Breast epithelium (tissue), 4 donors: Measurements from ENCODE around the gene LCE1E. TPM values are rescaled to one million over a fixed set of nuclear protein-coding genes. Genes with fewer than 3 reads are reported as not detected.

ENCODE experiments used
- DNase-seq, 2 donors: peaks; one replicate each; pipeline ENCODE4 v3.0.0-alpha.2; 2019; ENCODE audit warnings: low spot score in 2 of 2
- H3K27ac ChIP-seq, 2 donors: fragments of 200-600 bp; sonication (generic) in 1 of 2; one replicate each; pipeline ENCODE4 v1.5.1; 2016 to 2019; ENCODE audit warnings: mild to moderate bottlenecking in 1 of 2
- H3K27me3 ChIP-seq, 2 donors: fragments of 200-600 bp; sonication (generic) in 1 of 2; one replicate each; pipeline versions ENCODE4 v1.5.1 to v1.6.0; 2017 to 2019; ENCODE audit warnings: control low read depth in 1 of 2, mild to moderate bottlenecking in 1 of 2
- H3K36me3 ChIP-seq: fragments of 200-600 bp; one replicate; pipeline ENCODE4 v1.5.1; 2019
- H3K4me1 ChIP-seq, 2 donors: fragments of 200-600 bp; sonication (generic); one replicate each; pipeline ENCODE4 v1.5.1; 2016 to 2019; ENCODE audit warnings: control low read depth in 1 of 2
- H3K4me3 ChIP-seq, 3 donors: fragments of 200-600 bp; sonication (generic); 1 replicate in 2 of 3; 2 replicates in 1 of 3; pipeline ENCODE4 v1.5.1; 2016 to 2019; ENCODE audit warnings: mild to moderate bottlenecking in 3 of 3, moderate library complexity in 2 of 3
- H3K9me3 ChIP-seq, 2 donors: fragments of 200-600 bp; sonication (generic) in 1 of 2; one replicate each; pipeline ENCODE4 v1.5.1; 2016 to 2019; ENCODE audit warnings: control low read depth in 1 of 2
- CTCF ChIP-seq, 3 donors: fragments of 450-650 bp; IDR thresholded peaks; one replicate each; pipeline ENCODE4 v1.5.1; 2016 to 2017; ENCODE audit warnings: antibody characterized with exemption in 3 of 3, mild to moderate bottlenecking in 3 of 3, moderate library complexity in 3 of 3
- POLR2A ChIP-seq: fragments of 450-650 bp; IDR thresholded peaks from one replicate; pipeline ENCODE4 v1.6.1; 2016; ENCODE audit warnings: antibody characterized with exemption, mild to moderate bottlenecking, moderate library complexity
- POLR2AphosphoS5 ChIP-seq, 3 donors: sonication (generic); formaldehyde crosslinking; IDR thresholded peaks; one replicate each; pipeline ENCODE4 v1.6.1; 2017; ENCODE audit warnings: antibody characterized with exemption in 3 of 3
- intact Hi-C: fragments of 100-400 bp; cut with DNase I; formaldehyde crosslinking; loops from one replicate; pipeline ENCODE4 v1.15.1; 2023; ENCODE audit warnings: low total_unique reads
- total RNA-seq, 3 donors: library from RNA; depleted of rRNA; stranded (reverse); fragments of >200 nt; gene quantifications; one replicate each; pipeline ENCODE4 v1.1.0, GENCODE V29; 2016

The LCE1E gene
- total RNA-seq, 3 donors from 2014 or later = not detected

- no peaks in the 10 kb centered on the region for H3K36me3 ChIP-seq
- H3K9me3 ChIP-seq = no peaks in the 10 kb centered on the region
- peaks cover 0 to 3% of the 10 kb centered on the region in 2 donors for H3K27me3 ChIP-seq
- intact Hi-C loops = no loop called here
- no peaks in the 10 kb centered on the region for H3K4me1 ChIP-seq
- H3K4me3 ChIP-seq = no peak overlapping the region
- TF ChIP-seq POLR2AphosphoS5 (IDR thresholded peaks at IDR 0.05) (no peak), CTCF (IDR thresholded peaks at IDR 0.05) (no peak), POLR2A (no peak)
- no peak for DNase-seq
- no peak overlapping the region for H3K27ac ChIP-seq
These were observed 29.2 kb upstream of the LCE1E start for GRCh38 chr1:152756872-152757271.

GRCh38 chr1:152757747-152758146 lies 28.3 kb upstream of the LCE1E start, which contains the start of gene KPRP:
Gene KPRP (plus strand): TSS chr1:152758025. CDS start chr1:152759589, 1,564 bp downstream.
- Histone ChIP-seq H3K9me3 (no peaks in the 10 kb centered on the region), H3K36me3 (no peaks in the 10 kb centered on the region), H3K27me3 (peaks cover 0 to 3% of the 10 kb centered on the region in 2 donors), H3K4me3 (no peak within 1 kb of the TSS), H3K27ac (no peak within 1 kb of the TSS), H3K4me1 (no peaks in the 10 kb centered on the region)
- TF ChIP-seq CTCF (IDR thresholded peaks at IDR 0.05) = no peak
- TF ChIP-seq POLR2A = no peak
- no peak for TF ChIP-seq POLR2AphosphoS5 (IDR thresholded peaks at IDR 0.05)
- intact Hi-C loops = no loop called here
- no peak for DNase-seq

- H3K36me3 ChIP-seq = no peaks in the 10 kb centered on the region
- no peak overlapping the region for H3K27ac ChIP-seq
- H3K4me1 ChIP-seq = no peaks in the 10 kb centered on the region
- no peak overlapping the region for H3K4me3 ChIP-seq
- H3K27me3 ChIP-seq = peaks cover 0 to 3% of the 10 kb centered on the region in 2 donors
- H3K9me3 ChIP-seq = no peaks in the 10 kb centered on the region
- intact Hi-C loops = no loop called here
- no peak for TF ChIP-seq CTCF (IDR thresholded peaks at IDR 0.05)
- no peak for TF ChIP-seq POLR2AphosphoS5 (IDR thresholded peaks at IDR 0.05)
- TF ChIP-seq POLR2A = no peak
- no peak for DNase-seq
These were observed 27.4 kb upstream of the LCE1E start for GRCh38 chr1:152758636-152759035.

- TF ChIP-seq POLR2A = no peak
- TF ChIP-seq POLR2AphosphoS5 (IDR thresholded peaks at IDR 0.05) = no peak
- TF ChIP-seq CTCF (IDR thresholded peaks at IDR 0.05) = no peak
- intact Hi-C loops = no loop called here
- Histone ChIP-seq H3K9me3 (no peaks in the 10 kb centered on the region), H3K4me1 (no peaks in the 10 kb centered on the region), H3K4me3 (no peak overlapping the region), H3K27me3 (peaks cover 0 to 3% of the 10 kb centered on the region in 2 donors), H3K27ac (no peak overlapping the region), H3K36me3 (no peaks in the 10 kb centered on the region)
- no peak for DNase-seq
These were observed 26.4 kb upstream of the LCE1E start for GRCh38 chr1:152759453-152760173.

- Histone ChIP-seq H3K9me3 (no peaks in the 10 kb centered on the region), H3K4me3 (no peak overlapping the region), H3K36me3 (no peaks in the 10 kb centered on the region), H3K27me3 (no peaks in the 10 kb centered on the region), H3K4me1 (no peaks in the 10 kb centered on the region), H3K27ac (no peak overlapping the region)
- intact Hi-C loops = no loop called here
- no peak for TF ChIP-seq POLR2A
- no peak for TF ChIP-seq CTCF (IDR thresholded peaks at IDR 0.05)
- no peak for TF ChIP-seq POLR2AphosphoS5 (IDR thresholded peaks at IDR 0.05)
- no peak for DNase-seq
These were observed 25.4 kb upstream of the LCE1E start for GRCh38 chr1:152760551-152761190.
